EL (cell line): Measurements from ENCODE around the gene SCNN1G.

Source experiments
- DNase-seq: peaks from one replicate; pipeline ENCODE4 v3.0.0-alpha.2; 2016

The SCNN1G gene

GRCh38 chr16:23257682-23258081 is 75.1 kb downstream of the SCNN1G start:
- no peak for DNase-seq

- DNase-seq: no peak
These were observed 76.3 kb downstream of the SCNN1G start for GRCh38 chr16:23258919-23259237.
